ENCODE measurements around the gene SLC12A6.
"Not testable (repeated sequence)": the region's sequence is repeated elsewhere in the genome, so short reads cannot be mapped to it uniquely, and the experiment has no call there.

The SLC12A6 gene

GRCh38 chr15:34337557-34338306 is at the start of gene SLC12A6:
TSS of gene SLC12A6 (minus strand) at chr15:34337781. CDS start at chr15:34336680, 1,101 bp downstream.
- DNase-seq (ENCODE audit: low read depth) = no peak
- TF ChIP-seq CTCF (IDR thresholded peaks at IDR 0.05; ENCODE audit: low read depth, low read length, missing control alignments) = no peak
- H3K4me3 ChIP-seq (ENCODE audit: low read depth, low read length) = peak within 1 kb of the TSS; percentile 94

- H3K4me3 ChIP-seq (ENCODE audit: low read depth, low read length); DNase-seq (ENCODE audit: low read depth): not testable (repeated sequence)
Measured at GRCh38 chr15:34381829-34382521, 44.4 kb upstream of the SLC12A6 start.

GRCh38 chr15:34380491-34380890 is 42.9 kb upstream of the SLC12A6 start:
- H3K4me3 ChIP-seq (ENCODE audit: low read depth, low read length); DNase-seq (ENCODE audit: low read depth): not testable (repeated sequence)

- no peak for TF ChIP-seq CTCF (IDR thresholded peaks at IDR 0.05; ENCODE audit: low read depth, low read length, missing control alignments)
- DNase-seq (ENCODE audit: low read depth) = no peak
- no peak overlapping the region for H3K4me3 ChIP-seq (ENCODE audit: low read depth, low read length)
Measured at GRCh38 chr15:34376856-34377255, 39.3 kb upstream of the SLC12A6 start.

GRCh38 chr15:34375541-34375940 is 38.0 kb upstream of the SLC12A6 start:
- not testable (repeated sequence) for DNase-seq (ENCODE audit: low read depth); H3K4me3 ChIP-seq (ENCODE audit: low read depth, low read length)

- no peak for DNase-seq (ENCODE audit: low read depth)
- H3K4me3 ChIP-seq (ENCODE audit: low read depth, low read length) = no peak overlapping the region
- no peak for TF ChIP-seq CTCF (IDR thresholded peaks at IDR 0.05; ENCODE audit: low read depth, low read length, missing control alignments)
Measured at GRCh38 chr15:34374816-34375215, 37.2 kb upstream of the SLC12A6 start.

- no peak for DNase-seq (ENCODE audit: low read depth)
- no peak for TF ChIP-seq CTCF (IDR thresholded peaks at IDR 0.05; ENCODE audit: low read depth, low read length, missing control alignments)
- H3K4me3 ChIP-seq (ENCODE audit: low read depth, low read length) = no peak overlapping the region
Measured at GRCh38 chr15:34373951-34374350, 36.4 kb upstream of the SLC12A6 start.

- DNase-seq (ENCODE audit: low read depth) = no peak
- TF ChIP-seq CTCF (IDR thresholded peaks at IDR 0.05; ENCODE audit: low read depth, low read length, missing control alignments) = no peak
- no peak overlapping the region for H3K4me3 ChIP-seq (ENCODE audit: low read depth, low read length)
Measured at GRCh38 chr15:34370643-34371042, 33.1 kb upstream of the SLC12A6 start.
